Measurements from ENCODE around the gene CLDN34. TPM values are rescaled to one million over a fixed set of nuclear protein-coding genes. Genes with fewer than 3 reads are reported as not detected.

CLDN34 gene
- polyA plus RNA-seq, 1 of the 3 experiments (the other 2 are of a cell fraction) = not detected

GRCh38 chrX:9943420-9943819 lies 23.7 kb upstream of the CLDN34 start:
- TF ChIP-seq, protein P1, sequence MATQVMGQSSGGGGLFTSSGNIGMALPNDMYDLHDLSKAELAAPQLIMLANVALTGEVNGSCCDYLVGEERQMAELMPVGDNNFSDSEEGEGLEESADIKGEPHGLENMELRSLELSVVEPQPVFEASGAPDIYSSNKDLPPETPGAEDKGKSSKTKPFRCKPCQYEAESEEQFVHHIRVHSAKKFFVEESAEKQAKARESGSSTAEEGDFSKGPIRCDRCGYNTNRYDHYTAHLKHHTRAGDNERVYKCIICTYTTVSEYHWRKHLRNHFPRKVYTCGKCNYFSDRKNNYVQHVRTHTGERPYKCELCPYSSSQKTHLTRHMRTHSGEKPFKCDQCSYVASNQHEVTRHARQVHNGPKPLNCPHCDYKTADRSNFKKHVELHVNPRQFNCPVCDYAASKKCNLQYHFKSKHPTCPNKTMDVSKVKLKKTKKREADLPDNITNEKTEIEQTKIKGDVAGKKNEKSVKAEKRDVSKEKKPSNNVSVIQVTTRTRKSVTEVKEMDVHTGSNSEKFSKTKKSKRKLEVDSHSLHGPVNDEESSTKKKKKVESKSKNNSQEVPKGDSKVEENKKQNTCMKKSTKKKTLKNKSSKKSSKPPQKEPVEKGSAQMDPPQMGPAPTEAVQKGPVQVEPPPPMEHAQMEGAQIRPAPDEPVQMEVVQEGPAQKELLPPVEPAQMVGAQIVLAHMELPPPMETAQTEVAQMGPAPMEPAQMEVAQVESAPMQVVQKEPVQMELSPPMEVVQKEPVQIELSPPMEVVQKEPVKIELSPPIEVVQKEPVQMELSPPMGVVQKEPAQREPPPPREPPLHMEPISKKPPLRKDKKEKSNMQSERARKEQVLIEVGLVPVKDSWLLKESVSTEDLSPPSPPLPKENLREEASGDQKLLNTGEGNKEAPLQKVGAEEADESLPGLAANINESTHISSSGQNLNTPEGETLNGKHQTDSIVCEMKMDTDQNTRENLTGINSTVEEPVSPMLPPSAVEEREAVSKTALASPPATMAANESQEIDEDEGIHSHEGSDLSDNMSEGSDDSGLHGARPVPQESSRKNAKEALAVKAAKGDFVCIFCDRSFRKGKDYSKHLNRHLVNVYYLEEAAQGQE (IDR thresholded peaks at IDR 0.05; ENCODE audit: low read depth, low read length) = no peak
- TF ChIP-seq RCOR1 (IDR thresholded peaks at IDR 0.05; ENCODE audit: low read length) (no peak), CTCF (IDR thresholded peaks at IDR 0.05) (no peak)

GRCh38 chrX:9947131-9947794 lies 19.9 kb upstream of the CLDN34 start:
- Histone ChIP-seq H3K9me3 (no peaks in the 10 kb centered on the region), H3F3A (replicated peaks; ENCODE audit: insufficient read depth) (no peaks in the 10 kb centered on the region), H2AFZ (ENCODE audit: low read depth) (no peak overlapping the region), H3K9me2 (no peaks in the 10 kb centered on the region), H3K27me3 (ENCODE audit: insufficient read depth) (peaks cover 9% of the 10 kb centered on the region; the same call in 1 of the 2 replicates), H3K79me2 (ENCODE audit: insufficient read depth) (no peaks in the 10 kb centered on the region), H4K20me1 (ENCODE audit: insufficient read depth) (no peaks in the 10 kb centered on the region), H3K4me3 (ENCODE audit: low read depth in 2 of 2, low read length in 1 of 2) (no peak overlapping the region), H3K27ac (ENCODE audit: low read depth in 2 of 2, low read length in 1 of 2) (no peak overlapping the region), H3K36me3 (replicated peaks in 1 of 2; ENCODE audit: control insufficient read depth in 1 of 2, insufficient read depth in 2 of 2, low read length in 1 of 2) (no peaks in the 10 kb centered on the region), H3K9ac (no peak overlapping the region), H3K4me1 (ENCODE audit: control insufficient read depth in 1 of 2, insufficient read depth in 2 of 2, low read depth in 1 of 2, low read length in 1 of 2) (no peaks in the 10 kb centered on the region), H3K4me2 (no peak overlapping the region)
- CTCF ChIA-PET = interaction anchor here (0.6 kb wide), 1 partner anchor 1094 kb away, joined by 3 read pairs; no protein-coding TSS in a partner anchor
- DNase-seq = no peak
- POLR2A ChIA-PET = no interaction called here
- WGBS (ENCODE audit: low lambda C conversion rate) = 23% methylated on average over 9 of the region's 10 CpGs
- TF ChIP-seq EZH2phosphoT487 (IDR thresholded peaks at IDR 0.05; ENCODE audit: borderline replicate concordance, low read depth) = no peak
- TF ChIP-seq CTCF (IDR thresholded peaks at IDR 0.05) = no peak
- TF ChIP-seq, protein P1 (IDR thresholded peaks at IDR 0.05; ENCODE audit: low read depth, low read length) = no peak
- no peak for TF ChIP-seq MEF2A (IDR thresholded peaks at IDR 0.05; ENCODE audit: borderline replicate concordance, low read depth)
- no peak for TF ChIP-seq NFIC (IDR thresholded peaks at IDR 0.05; ENCODE audit: borderline replicate concordance)
- TF ChIP-seq YY1 (IDR thresholded peaks at IDR 0.05; ENCODE audit: low read depth) = no peak
- TF ChIP-seq USF2 (IDR thresholded peaks at IDR 0.05; ENCODE audit: borderline replicate concordance, low read depth, low read length) = no peak

More at GRCh38 chrX:9943420-9943819, 23.7 kb upstream of the CLDN34 start:
- Histone ChIP-seq H3K9me2 (no peaks in the 10 kb centered on the region), H4K20me1 (ENCODE audit: insufficient read depth) (no peaks in the 10 kb centered on the region), H3K79me2 (ENCODE audit: insufficient read depth) (no peaks in the 10 kb centered on the region), H3K4me3 (ENCODE audit: low read depth in 2 of 2, low read length in 1 of 2) (no peak overlapping the region), H3K27ac (ENCODE audit: low read depth in 2 of 2, low read length in 1 of 2) (no peak overlapping the region), H3K4me1 (ENCODE audit: control insufficient read depth in 1 of 2, insufficient read depth in 2 of 2, low read depth in 1 of 2, low read length in 1 of 2) (no peaks in the 10 kb centered on the region), H3K4me2 (no peak overlapping the region), H3K9ac (no peak overlapping the region), H3K27me3 (ENCODE audit: insufficient read depth) (peaks cover 9% of the 10 kb centered on the region; the same call in 1 of the 2 replicates), H3K36me3 (replicated peaks in 1 of 2; ENCODE audit: control insufficient read depth in 1 of 2, insufficient read depth in 2 of 2, low read length in 1 of 2) (no peaks in the 10 kb centered on the region), H3K9me3 (no peaks in the 10 kb centered on the region), H2AFZ (ENCODE audit: low read depth) (no peak overlapping the region), H3F3A (replicated peaks; ENCODE audit: insufficient read depth) (no peaks in the 10 kb centered on the region)
- DNase-seq = no peak
- WGBS (ENCODE audit: low lambda C conversion rate) = 34% methylated on average over 5 of the region's 5 CpGs
- ChIA-PET CTCF (no interaction called here), POLR2A (no interaction called here)

Data from SK-N-SH (cell line).